ENCODE data around the gene CEP72. TPM values are rescaled to one million over a fixed set of nuclear protein-coding genes. Genes with fewer than 3 reads are reported as not detected.

The CEP72 gene
- total RNA-seq, 4 donors from 2014 or later: 0.83 to 1.8 (median 1.5) TPM

DNA sequence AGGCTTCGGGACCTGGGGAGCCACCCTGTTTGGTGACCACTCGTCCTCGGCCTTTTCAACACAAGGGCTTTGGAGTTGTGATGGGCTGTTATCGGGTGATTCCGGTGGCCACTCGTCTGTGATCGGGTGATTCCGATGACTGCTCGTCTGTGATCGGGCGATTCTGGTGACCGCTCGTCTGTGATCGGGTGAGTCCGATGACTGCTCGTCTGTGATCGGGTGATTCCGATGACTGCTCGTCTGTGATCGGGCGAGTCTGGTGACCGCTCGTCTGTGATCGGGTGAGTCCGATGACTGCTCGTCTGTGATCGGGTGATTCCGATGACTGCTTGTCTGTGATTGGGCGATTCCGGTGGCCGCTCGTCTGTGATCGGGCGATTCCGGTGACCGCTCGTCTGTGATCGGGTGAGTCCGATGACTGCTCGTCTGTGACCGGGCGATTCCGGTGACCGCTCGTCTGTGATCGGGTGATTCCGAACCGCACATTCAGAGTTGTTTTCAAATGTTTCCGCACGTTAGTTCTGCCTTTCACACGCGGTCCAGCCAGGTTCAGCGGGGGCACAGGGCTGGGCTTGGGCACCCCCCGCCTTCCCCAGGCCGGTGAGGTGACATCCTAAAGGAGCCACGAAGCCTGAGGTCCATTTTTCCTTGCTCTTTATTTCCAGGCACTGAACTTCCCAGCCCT lies 50.8 kb downstream of the CEP72 start:
- intact Hi-C loops (cut with DNase I): no loop called here
- no peak overlapping the region for H3K4me3 ChIP-seq
- H3K36me3 ChIP-seq: peaks cover 29 to 83% (median 71%) of the 10 kb centered on the region in 4 donors
- H3K4me1 ChIP-seq: peaks cover 0 to 13% (median 6%) of the 10 kb centered on the region in 4 donors
- 94% methylated on average over 49 of the region's 56 CpGs for WGBS
- peaks cover 0 to 4% (median 0%) of the 10 kb centered on the region in 4 donors for H3K9me3 ChIP-seq
- TF ChIP-seq POLR2AphosphoS5 (IDR thresholded peaks at IDR 0.05): no peak
- TF ChIP-seq, protein P1, sequence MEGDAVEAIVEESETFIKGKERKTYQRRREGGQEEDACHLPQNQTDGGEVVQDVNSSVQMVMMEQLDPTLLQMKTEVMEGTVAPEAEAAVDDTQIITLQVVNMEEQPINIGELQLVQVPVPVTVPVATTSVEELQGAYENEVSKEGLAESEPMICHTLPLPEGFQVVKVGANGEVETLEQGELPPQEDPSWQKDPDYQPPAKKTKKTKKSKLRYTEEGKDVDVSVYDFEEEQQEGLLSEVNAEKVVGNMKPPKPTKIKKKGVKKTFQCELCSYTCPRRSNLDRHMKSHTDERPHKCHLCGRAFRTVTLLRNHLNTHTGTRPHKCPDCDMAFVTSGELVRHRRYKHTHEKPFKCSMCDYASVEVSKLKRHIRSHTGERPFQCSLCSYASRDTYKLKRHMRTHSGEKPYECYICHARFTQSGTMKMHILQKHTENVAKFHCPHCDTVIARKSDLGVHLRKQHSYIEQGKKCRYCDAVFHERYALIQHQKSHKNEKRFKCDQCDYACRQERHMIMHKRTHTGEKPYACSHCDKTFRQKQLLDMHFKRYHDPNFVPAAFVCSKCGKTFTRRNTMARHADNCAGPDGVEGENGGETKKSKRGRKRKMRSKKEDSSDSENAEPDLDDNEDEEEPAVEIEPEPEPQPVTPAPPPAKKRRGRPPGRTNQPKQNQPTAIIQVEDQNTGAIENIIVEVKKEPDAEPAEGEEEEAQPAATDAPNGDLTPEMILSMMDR (IDR thresholded peaks at IDR 0.05): no peak
- no peak for DNase-seq (ENCODE audit: extremely low spot score)
- no peaks in the 10 kb centered on the region for H3K27me3 ChIP-seq
- no peak overlapping the region for H3K27ac ChIP-seq (replicated peaks in 1 of 4)

GRCh38 chr5:663436-664342 lies 51.5 kb downstream of the CEP72 start:
- no peaks in the 10 kb centered on the region for H3K27me3 ChIP-seq
- intact Hi-C loops (cut with DNase I): no loop called here
- H3K9me3 ChIP-seq: no peaks in the 10 kb centered on the region
- peaks cover 29 to 79% (median 68%) of the 10 kb centered on the region in 4 donors for H3K36me3 ChIP-seq
- 97% methylated on average over 14 of the region's 38 CpGs for WGBS
- DNase-seq (ENCODE audit: extremely low spot score): no peak
- peaks cover 1 to 17% (median 11%) of the 10 kb centered on the region in 4 donors for H3K4me1 ChIP-seq
- TF ChIP-seq EP300 (IDR thresholded peaks at IDR 0.05) (no peak), POLR2A (IDR thresholded peaks at IDR 0.05; ENCODE audit: low read depth) (no peak), POLR2AphosphoS5 (IDR thresholded peaks at IDR 0.05) (no peak)
- TF ChIP-seq, protein P1 (IDR thresholded peaks at IDR 0.05): no peak
- H3K4me3 ChIP-seq: no peak overlapping the region
- H3K27ac ChIP-seq (replicated peaks in 1 of 4): no peak overlapping the region

DNA sequence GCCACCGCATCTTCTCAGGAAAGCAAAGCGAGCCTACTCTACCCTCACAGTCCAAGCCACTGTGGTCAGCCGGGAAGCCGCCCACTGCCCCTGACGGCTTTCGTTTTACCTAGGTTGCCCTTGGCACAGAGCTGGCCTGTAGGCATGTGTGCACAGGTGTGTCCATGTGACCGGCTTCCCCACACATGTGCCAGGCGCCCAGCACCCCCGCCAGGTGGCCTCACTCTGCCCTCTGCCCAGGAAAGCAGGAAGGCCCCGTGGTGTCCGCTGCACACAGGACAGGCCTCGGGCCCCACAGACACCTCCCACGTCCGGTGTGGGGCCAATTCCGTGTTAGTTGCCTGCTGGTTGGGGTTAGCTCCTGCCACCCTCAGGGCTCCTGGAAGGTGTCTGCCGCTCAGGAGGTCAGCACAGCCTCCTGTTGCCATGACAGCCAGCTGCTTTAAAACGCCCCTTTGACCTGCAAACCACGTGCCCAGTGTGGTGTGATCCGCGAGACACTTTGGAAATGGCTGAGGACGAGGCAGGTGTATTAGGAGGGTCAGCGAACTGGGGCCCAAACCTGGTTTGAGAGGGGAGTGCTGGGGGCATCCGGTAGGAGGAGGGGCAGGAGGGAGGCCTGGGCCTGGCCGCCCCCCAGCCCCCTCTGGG lies 52.3 kb downstream of the CEP72 start:
- Histone ChIP-seq H3K4me1 (peaks cover 3 to 25% (median 18%) of the 10 kb centered on the region in 4 donors), H3K36me3 (peaks cover 29 to 71% (median 64%) of the 10 kb centered on the region in 4 donors), H3K27ac (replicated peaks in 1 of 4) (no peak overlapping the region), H3K27me3 (no peaks in the 10 kb centered on the region), H3K9me3 (no peaks in the 10 kb centered on the region), H3K4me3 (no peak overlapping the region)
- 83% methylated on average over 4 of the region's 24 CpGs for WGBS
- TF ChIP-seq POLR2A (IDR thresholded peaks at IDR 0.05; ENCODE audit: low read depth) (no peak), EP300 (IDR thresholded peaks at IDR 0.05) (no peak), POLR2AphosphoS5 (IDR thresholded peaks at IDR 0.05) (no peak)
- TF ChIP-seq, protein P1 (IDR thresholded peaks at IDR 0.05): no peak
- no peak for DNase-seq (ENCODE audit: extremely low spot score)
- intact Hi-C loops (cut with DNase I): no loop called here

GRCh38 chr5:664994-665360 lies 52.8 kb downstream of the CEP72 start:
- WGBS: 91% methylated on average over 10 of the region's 20 CpGs

More at GRCh38 chr5:664994-665360, 52.8 kb downstream of the CEP72 start:
- Histone ChIP-seq H3K4me3 (no peak overlapping the region), H3K36me3 (peaks cover 29 to 66% (median 58%) of the 10 kb centered on the region in 4 donors), H3K27ac (replicated peaks in 1 of 4) (no peak overlapping the region), H3K4me1 (peaks cover 3 to 30% (median 23%) of the 10 kb centered on the region in 4 donors), H3K9me3 (no peaks in the 10 kb centered on the region), H3K27me3 (no peaks in the 10 kb centered on the region)
- TF ChIP-seq, protein P1 (IDR thresholded peaks at IDR 0.05): no peak
- no peak for TF ChIP-seq EP300 (IDR thresholded peaks at IDR 0.05)
- no peak for TF ChIP-seq POLR2AphosphoS5 (IDR thresholded peaks at IDR 0.05)
- no peak for TF ChIP-seq POLR2A (IDR thresholded peaks at IDR 0.05; ENCODE audit: low read depth)
- intact Hi-C loops (cut with DNase I): no loop called here
- DNase-seq (ENCODE audit: extremely low spot score): no peak

Data from esophagus muscularis mucosa (tissue), 4 donors.